HG02798 (cell line): ENCODE measurements around the gene ZSCAN30.

Source experiments
- ATAC-seq: cut with Tn5 transposase; IDR thresholded peaks from one replicate; pipeline ENCODE4 v1.9.1; 2021; ENCODE audit warnings: mild to moderate bottlenecking; ENCODE audit not compliant: unreplicated experiment, poor library complexity

The ZSCAN30 gene

GRCh38 chr18:35283923-35284794, 5.9 kb downstream of the ZSCAN30 start:
- ATAC-seq = no peak

GRCh38 chr18:35282353-35282752, 7.7 kb downstream of the ZSCAN30 start:
- no peak for ATAC-seq

GRCh38 chr18:35278969-35279368, 11.1 kb downstream of the ZSCAN30 start:
- no peak for ATAC-seq

- no peak for ATAC-seq
Measured at GRCh38 chr18:35278085-35278484, 11.9 kb downstream of the ZSCAN30 start.

GRCh38 chr18:35277633-35278032, 12.4 kb downstream of the ZSCAN30 start:
- no peak for ATAC-seq

- ATAC-seq = no peak
Measured at GRCh38 chr18:35276267-35276666, 13.8 kb downstream of the ZSCAN30 start.

GRCh38 chr18:35271656-35272055, 18.4 kb downstream of the ZSCAN30 start:
- no peak for ATAC-seq

- ATAC-seq = no peak
Measured at GRCh38 chr18:35268821-35269220, 21.2 kb downstream of the ZSCAN30 start.

- no peak for ATAC-seq
Measured at GRCh38 chr18:35267809-35268208, 22.2 kb downstream of the ZSCAN30 start.

- ATAC-seq = peak; percentile 49
Measured at GRCh38 chr18:35267161-35267651, 22.8 kb downstream of the ZSCAN30 start.

GRCh38 chr18:35264409-35264808, 25.6 kb downstream of the ZSCAN30 start:
- no peak for ATAC-seq

GRCh38 chr18:35256947-35257346, 33.1 kb downstream of the ZSCAN30 start:
- no peak for ATAC-seq

GRCh38 chr18:35253655-35254287, 36.3 kb downstream of the ZSCAN30 start:
- no peak for ATAC-seq

- ATAC-seq = no peak
Measured at GRCh38 chr18:35252466-35252865, 37.6 kb downstream of the ZSCAN30 start.

GRCh38 chr18:35248429-35248828, 41.6 kb downstream of the ZSCAN30 start:
- no peak for ATAC-seq

GRCh38 chr18:35247412-35248249, 42.4 kb downstream of the ZSCAN30 start:
- ATAC-seq = no peak

GRCh38 chr18:35246831-35247230, 43.2 kb downstream of the ZSCAN30 start:
- ATAC-seq = no peak

- ATAC-seq = no peak
Measured at GRCh38 chr18:35245719-35246317, 44.2 kb downstream of the ZSCAN30 start.

- no peak for ATAC-seq
Measured at GRCh38 chr18:35244671-35245070, 45.4 kb downstream of the ZSCAN30 start.

GRCh38 chr18:35242426-35242825, 47.6 kb downstream of the ZSCAN30 start:
- ATAC-seq = no peak
